Gastroesophageal sphincter (tissue), 4 donors: ENCODE results near the gene GAS2L2. TPM values are rescaled to one million over a fixed set of nuclear protein-coding genes. Genes with fewer than 3 reads are reported as not detected.

Source experiments
- ATAC-seq: fragments of 150-250 bp; one replicate; pipeline ENCODE4 v1.9.1; 2016; ENCODE audit warnings: mild to moderate bottlenecking, moderate library complexity
- H3K27ac ChIP-seq, 4 donors: fragments of 200-600 bp; sonication (generic) in 3 of 4; 1 replicate in 3 of 4; 2 replicates in 1 of 4; pipeline ENCODE4 v1.5.1; 2016 to 2019
- H3K27me3 ChIP-seq: fragments of 200-600 bp; sonication (generic); one replicate; pipeline ENCODE4 v1.5.1; 2019
- H3K36me3 ChIP-seq, 2 donors: fragments of 200-600 bp; sonication (generic); one replicate each; pipeline ENCODE4 v1.5.1; 2019; ENCODE audit warnings: control low read depth in 1 of 2
- H3K4me1 ChIP-seq, 3 donors: fragments of 200-600 bp; sonication (generic); 1 replicate in 2 of 3; 2 replicates in 1 of 3; pipeline ENCODE4 v1.5.1; 2016 to 2019; ENCODE audit warnings: control low read depth in 2 of 3
- H3K4me3 ChIP-seq, 2 donors: fragments of 200-600 bp; sonication (generic); one replicate each; pipeline ENCODE4 v1.5.1; 2019; ENCODE audit warnings: mild to moderate bottlenecking in 1 of 2, moderate library complexity in 1 of 2
- H3K9me3 ChIP-seq, 3 donors: fragments of 200-600 bp; sonication (generic); one replicate each; pipeline ENCODE4 v1.5.1; 2017 to 2019; ENCODE audit warnings: control low read depth in 2 of 3
- EP300 ChIP-seq: sonication (generic); formaldehyde crosslinking; IDR thresholded peaks from one replicate; pipeline ENCODE4 v1.6.1; 2017; ENCODE audit warnings: antibody characterized with exemption, mild to moderate bottlenecking
- POLR2A ChIP-seq, 2 donors: fragments of 450-650 bp; IDR thresholded peaks; one replicate each; pipeline ENCODE4 v1.6.1; 2017; ENCODE audit warnings: antibody characterized with exemption in 2 of 2, mild to moderate bottlenecking in 2 of 2, moderate library complexity in 1 of 2
- POLR2AphosphoS5 ChIP-seq: sonication (generic); formaldehyde crosslinking; IDR thresholded peaks from one replicate; pipeline ENCODE4 v1.6.1; 2017; ENCODE audit warnings: antibody characterized with exemption
- WGBS, 2 donors: methylation state at CpG; one replicate each; pipeline ENCODE4 v1.1.5; 2018; ENCODE audit warnings: low coverage in 1 of 2; 5-methylcytosine and 5-hydroxymethylcytosine counted together
- total RNA-seq, 4 donors: library from RNA; depleted of rRNA; stranded (reverse); fragments of >200 nt; gene quantifications; one replicate each; pipeline ENCODE4 v1.1.0, GENCODE V29; 2016
- TF ChIP-seq, protein P1 (sequence below), 4 experiments: fragments of 200-600 bp in 2 of 4; fragments of 450-650 bp in 2 of 4; sonication (generic) in 1 of 4; IDR thresholded peaks; one replicate each; pipeline ENCODE4 v1.5.1; 2017 to 2019; ENCODE audit warnings: antibody characterized with exemption in 4 of 4, mild to moderate bottlenecking in 2 of 4, moderate library complexity in 2 of 4

GAS2L2 gene
- total RNA-seq, result 1 to 10 TPM in 1 of 4 donors, not detected in 3; 1.5 TPM

GRCh38 chr17:35752945-35753764 is at the start of gene GAS2L2:
Gene GAS2L2, minus strand, starts transcription at chr17:35753239. Its CDS starts 389 bp downstream, at chr17:35752850.
- WGBS, 2 donors, result 40 to 71% methylated on average over 1 to 3 of the region's 9 CpGs
- Histone ChIP-seq H3K36me3 (no peaks in the 10 kb centered on the region), H3K4me3 (peak within 1 kb of the TSS in 1 of 2 donors; percentile 23), H3K27me3 (peaks cover 25% of the 10 kb centered on the region), H3K4me1 (peaks cover 0 to 44% (median 16%) of the 10 kb centered on the region in 3 donors), H3K9me3 (no peaks in the 10 kb centered on the region), H3K27ac (peak within 1 kb of the TSS in 2 of 4 donors; percentile 3 to 64)
- no peak for ATAC-seq
- TF ChIP-seq EP300 (no peak), POLR2AphosphoS5 (no peak), POLR2A (IDR thresholded peaks at IDR 0.05) (no peak)
- TF ChIP-seq, protein P1, sequence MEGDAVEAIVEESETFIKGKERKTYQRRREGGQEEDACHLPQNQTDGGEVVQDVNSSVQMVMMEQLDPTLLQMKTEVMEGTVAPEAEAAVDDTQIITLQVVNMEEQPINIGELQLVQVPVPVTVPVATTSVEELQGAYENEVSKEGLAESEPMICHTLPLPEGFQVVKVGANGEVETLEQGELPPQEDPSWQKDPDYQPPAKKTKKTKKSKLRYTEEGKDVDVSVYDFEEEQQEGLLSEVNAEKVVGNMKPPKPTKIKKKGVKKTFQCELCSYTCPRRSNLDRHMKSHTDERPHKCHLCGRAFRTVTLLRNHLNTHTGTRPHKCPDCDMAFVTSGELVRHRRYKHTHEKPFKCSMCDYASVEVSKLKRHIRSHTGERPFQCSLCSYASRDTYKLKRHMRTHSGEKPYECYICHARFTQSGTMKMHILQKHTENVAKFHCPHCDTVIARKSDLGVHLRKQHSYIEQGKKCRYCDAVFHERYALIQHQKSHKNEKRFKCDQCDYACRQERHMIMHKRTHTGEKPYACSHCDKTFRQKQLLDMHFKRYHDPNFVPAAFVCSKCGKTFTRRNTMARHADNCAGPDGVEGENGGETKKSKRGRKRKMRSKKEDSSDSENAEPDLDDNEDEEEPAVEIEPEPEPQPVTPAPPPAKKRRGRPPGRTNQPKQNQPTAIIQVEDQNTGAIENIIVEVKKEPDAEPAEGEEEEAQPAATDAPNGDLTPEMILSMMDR (IDR thresholded peaks at IDR 0.05), result no peak

DNA sequence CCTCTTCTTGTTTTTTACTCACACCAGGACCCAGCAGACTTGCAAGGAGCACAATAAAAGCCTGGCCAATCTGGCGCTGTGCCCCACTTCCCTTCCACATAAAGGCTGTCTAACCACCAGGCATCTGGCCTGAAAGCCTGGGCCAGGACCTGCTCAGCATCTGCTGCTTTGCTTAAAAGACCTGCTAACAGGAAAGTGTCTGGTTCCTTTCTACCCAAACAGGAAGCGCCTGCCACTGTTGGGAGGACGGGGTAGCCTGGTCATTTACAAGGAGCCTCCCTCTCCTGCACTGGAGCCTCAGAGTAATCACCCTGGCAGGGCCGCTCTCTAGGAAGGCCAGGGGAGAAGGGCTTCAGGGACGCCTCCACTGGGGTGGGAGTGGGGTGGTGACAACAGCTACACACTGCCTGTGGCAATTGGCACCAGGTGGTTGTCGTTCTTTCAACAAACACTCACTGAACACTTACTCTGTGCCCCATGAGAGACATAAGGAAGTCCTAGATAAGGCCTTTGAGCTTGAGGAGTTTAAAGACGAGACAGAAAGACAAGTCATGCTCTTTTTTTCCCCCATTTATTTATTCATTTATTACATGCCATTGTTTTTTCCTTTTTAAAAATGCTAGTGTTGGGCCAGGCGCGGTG is 48.7 kb upstream of the GAS2L2 start:
- H3K4me1 ChIP-seq, result peaks cover 8 to 59% (median 29%) of the 10 kb centered on the region in 3 donors
- WGBS, 2 donors, result 71 to 90% methylated on average over 1 to 3 of the region's 9 CpGs
- H3K27ac ChIP-seq, result peak overlapping the region; percentile 45 to 79 (median 76)

GRCh38 chr17:35799942-35800341 is 46.9 kb upstream of the GAS2L2 start:
- ATAC-seq, result peak; percentile 58
- peak overlapping the region; percentile 62 to 79 (median 76) for H3K27ac ChIP-seq
- H3K4me1 ChIP-seq, result peaks cover 8 to 72% (median 32%) of the 10 kb centered on the region in 3 donors

More for the DNA sequence above, 48.7 kb upstream of the GAS2L2 start:
- TF ChIP-seq POLR2AphosphoS5, result peak; percentile 84
- TF ChIP-seq, protein P1 (IDR thresholded peaks at IDR 0.05), result no peak
- Histone ChIP-seq H3K27me3 (no peaks in the 10 kb centered on the region), H3K9me3 (no peaks in the 10 kb centered on the region), H3K36me3 (no peaks in the 10 kb centered on the region), H3K4me3 (no peak overlapping the region)
- ATAC-seq, result peak; percentile 35

DNA sequence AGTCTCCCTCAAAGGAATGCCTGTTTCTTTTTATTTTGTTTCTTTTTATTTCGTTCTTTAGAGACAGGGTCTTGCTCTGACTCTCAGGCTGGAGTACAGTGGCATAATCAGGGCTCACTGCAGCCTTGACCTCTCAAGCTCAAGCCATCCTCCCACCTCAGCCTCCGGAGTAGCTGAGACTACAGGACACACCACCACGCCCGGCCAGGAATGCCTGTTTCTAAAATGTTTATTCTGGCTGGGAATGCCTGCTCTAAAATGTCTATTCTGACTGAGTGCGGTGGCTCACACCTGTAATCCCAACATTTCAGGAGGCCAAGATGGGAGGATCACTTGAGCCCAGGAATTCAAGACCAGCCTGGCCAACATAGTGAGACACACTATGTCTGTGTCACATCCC is 44.9 kb upstream of the GAS2L2 start:
- Histone ChIP-seq H3K27me3 (peaks cover 5% of the 10 kb centered on the region), H3K9me3 (no peaks in the 10 kb centered on the region), H3K4me1 (peaks cover 8 to 83% (median 28%) of the 10 kb centered on the region in 3 donors), H3K27ac (peak overlapping the region in 3 of 4 donors; percentile 73 to 79 (median 78)), H3K4me3 (no peak overlapping the region), H3K36me3 (no peaks in the 10 kb centered on the region)
- TF ChIP-seq POLR2AphosphoS5 (no peak), POLR2A (IDR thresholded peaks at IDR 0.05) (no peak), EP300 (no peak)
- TF ChIP-seq, protein P1 (IDR thresholded peaks at IDR 0.05), result no peak
- WGBS, 2 donors, result 62 to 74% methylated on average over 3 to 5 of the region's 5 CpGs
- no peak for ATAC-seq

More at GRCh38 chr17:35799942-35800341, 46.9 kb upstream of the GAS2L2 start:
- H3K4me3 ChIP-seq, result no peak overlapping the region
- H3K36me3 ChIP-seq, result no peaks in the 10 kb centered on the region
- no peaks in the 10 kb centered on the region for H3K27me3 ChIP-seq
- TF ChIP-seq POLR2AphosphoS5, result peak; percentile 87
- TF ChIP-seq, protein P1 (IDR thresholded peaks at IDR 0.05), result no peak
- H3K9me3 ChIP-seq, result no peaks in the 10 kb centered on the region
